Neuron (in vitro differentiated cells): ENCODE data around the gene KLHDC7B.

ENCODE experiments used
- H2AFZ ChIP-seq: one replicate; pipeline ENCODE4 v1.6.1; 2013; ENCODE audit warnings: low read depth, mild to moderate bottlenecking, inconsistent platforms, low read length, moderate library complexity
- H3K27me3 ChIP-seq: one replicate; pipeline ENCODE4 v1.6.1; 2013; ENCODE audit warnings: low read length; ENCODE audit not compliant: insufficient read depth
- H3K36me3 ChIP-seq: one replicate; pipeline ENCODE4 v1.6.1; 2013; ENCODE audit warnings: low read length; ENCODE audit not compliant: insufficient read depth
- H3K4me1 ChIP-seq: one replicate; pipeline ENCODE4 v1.6.1; 2013; ENCODE audit warnings: low read length; ENCODE audit not compliant: insufficient read depth
- H3K4me3 ChIP-seq: 2 replicates; pipeline ENCODE4 v1.5.1; 2013; ENCODE audit warnings: mild to moderate bottlenecking, low read length, moderate library complexity
- H3K9me3 ChIP-seq: one replicate; pipeline ENCODE4 v1.6.1; 2013; ENCODE audit warnings: low read length

Gene KLHDC7B

DNA sequence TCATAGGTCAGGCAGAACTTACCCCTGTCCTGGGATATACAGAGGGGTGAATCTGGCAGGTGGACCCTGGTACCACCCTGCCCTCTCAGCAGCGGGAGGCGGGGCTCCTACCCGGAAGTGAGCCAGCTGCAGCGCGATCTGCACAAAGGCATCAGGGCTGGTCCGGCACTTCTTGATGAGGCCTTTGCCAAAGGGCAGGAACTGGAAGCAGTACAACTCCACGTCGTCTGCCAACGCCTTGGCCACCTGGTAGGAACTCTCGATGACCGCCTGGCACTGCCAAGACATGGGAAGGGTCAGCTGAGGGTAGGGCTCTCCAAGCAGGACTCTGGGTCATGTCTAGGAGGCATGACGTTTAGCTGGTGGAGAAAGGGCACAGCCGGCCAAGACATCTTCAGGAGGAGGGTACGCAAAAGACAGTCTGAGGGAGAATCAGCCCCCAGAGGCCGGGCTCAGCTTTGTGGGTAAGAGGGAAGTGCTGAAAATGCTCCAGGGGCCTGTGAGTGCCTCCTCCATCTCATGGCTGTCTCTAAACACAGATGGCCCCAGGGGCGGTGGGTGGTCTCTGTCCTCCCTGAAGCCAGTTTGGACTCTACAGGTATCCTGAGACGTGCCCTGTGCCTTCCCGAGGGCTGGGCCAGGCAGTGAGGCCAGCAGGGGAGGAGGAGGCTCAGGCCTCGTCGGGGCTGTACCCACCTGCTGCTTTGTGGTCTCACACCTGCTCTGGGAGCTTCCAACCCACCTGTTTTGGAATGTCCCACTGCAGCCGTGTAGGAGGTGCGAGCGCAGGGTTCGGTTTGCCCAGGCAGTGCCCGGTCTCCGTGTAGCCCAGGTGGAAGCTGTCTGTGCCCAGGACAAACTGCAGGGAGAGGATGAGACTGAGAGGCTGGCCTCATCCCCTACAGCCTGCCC is 25.8 kb downstream of the KLHDC7B start:
- Histone ChIP-seq H3K4me3 (no peak overlapping the region), H3K9me3 (no peaks in the 10 kb centered on the region), H3K36me3 (peaks cover 61% of the 10 kb centered on the region), H3K27me3 (no peaks in the 10 kb centered on the region), H2AFZ (no peak overlapping the region), H3K4me1 (no peaks in the 10 kb centered on the region)

DNA sequence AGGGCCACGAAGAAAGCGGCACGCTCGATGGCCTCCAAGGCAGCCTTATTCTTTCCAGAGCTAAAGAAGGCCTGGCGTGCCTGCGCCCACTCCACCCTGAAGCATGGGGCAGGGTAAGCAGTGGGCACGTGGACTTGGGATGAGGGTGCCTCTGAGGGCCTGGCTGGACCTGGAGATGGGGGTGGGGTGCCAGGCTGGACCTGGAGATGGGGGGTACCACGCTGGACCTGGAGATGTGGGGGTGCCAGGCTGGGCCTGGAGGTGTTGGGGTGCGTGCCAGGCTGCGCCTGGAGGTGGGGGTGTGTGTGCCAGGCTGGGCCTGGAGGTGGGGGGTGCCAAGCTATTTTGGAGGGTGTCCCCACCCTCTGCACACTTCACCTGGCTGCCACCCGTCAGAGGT is 27.3 kb downstream of the KLHDC7B start:
- H3K4me3 ChIP-seq = no peak overlapping the region
- no peaks in the 10 kb centered on the region for H3K27me3 ChIP-seq
- no peaks in the 10 kb centered on the region for H3K4me1 ChIP-seq
- H3K9me3 ChIP-seq = no peaks in the 10 kb centered on the region
- no peak overlapping the region for H2AFZ ChIP-seq
- H3K36me3 ChIP-seq = peaks cover 55% of the 10 kb centered on the region

DNA sequence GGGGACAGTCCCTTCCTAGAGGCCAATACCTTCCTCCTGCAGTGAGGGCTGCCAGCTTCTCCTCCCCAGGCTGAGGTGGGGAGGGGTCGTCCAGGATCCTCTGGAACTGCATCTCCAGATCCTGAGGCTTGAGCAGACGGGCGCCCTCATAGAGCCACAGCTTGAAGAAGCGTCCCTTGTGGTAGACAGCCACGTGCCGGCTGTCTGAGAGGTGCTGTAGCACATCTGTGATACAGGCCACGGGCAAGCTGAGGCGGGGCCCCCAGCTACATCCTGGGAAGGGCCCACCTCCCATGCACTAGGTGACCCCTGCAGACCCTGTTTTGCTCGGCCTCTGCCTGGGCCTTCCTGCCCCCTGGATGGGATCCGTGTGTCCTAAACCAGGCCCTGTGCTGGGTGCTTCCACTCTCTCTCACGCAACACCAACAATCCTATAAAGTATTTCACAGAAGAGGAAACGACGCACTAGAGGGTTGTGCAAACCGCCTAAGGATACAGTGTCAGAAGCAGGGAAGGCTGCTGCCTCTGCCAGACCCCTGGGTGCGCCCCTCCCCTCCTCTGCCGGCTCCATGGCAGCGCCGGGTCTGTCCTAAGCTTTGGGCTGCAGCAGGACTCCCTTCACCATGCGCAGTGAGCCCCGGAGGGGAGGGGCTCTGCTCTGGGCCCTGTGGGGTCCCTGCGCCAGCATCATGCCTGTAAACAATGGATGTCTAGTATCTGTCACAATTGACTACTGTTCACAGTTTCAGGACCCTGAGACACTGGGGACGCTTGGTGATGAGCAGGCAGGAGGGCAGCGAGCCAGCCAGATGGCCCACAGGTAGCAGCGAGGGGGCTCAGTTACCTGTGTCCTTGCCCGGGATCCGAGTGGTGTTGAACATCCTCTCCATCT is 28.0 kb downstream of the KLHDC7B start:
- Histone ChIP-seq H3K4me3 (no peak overlapping the region), H3K9me3 (no peaks in the 10 kb centered on the region), H3K4me1 (no peaks in the 10 kb centered on the region), H2AFZ (no peak overlapping the region), H3K36me3 (peaks cover 55% of the 10 kb centered on the region), H3K27me3 (no peaks in the 10 kb centered on the region)

DNA sequence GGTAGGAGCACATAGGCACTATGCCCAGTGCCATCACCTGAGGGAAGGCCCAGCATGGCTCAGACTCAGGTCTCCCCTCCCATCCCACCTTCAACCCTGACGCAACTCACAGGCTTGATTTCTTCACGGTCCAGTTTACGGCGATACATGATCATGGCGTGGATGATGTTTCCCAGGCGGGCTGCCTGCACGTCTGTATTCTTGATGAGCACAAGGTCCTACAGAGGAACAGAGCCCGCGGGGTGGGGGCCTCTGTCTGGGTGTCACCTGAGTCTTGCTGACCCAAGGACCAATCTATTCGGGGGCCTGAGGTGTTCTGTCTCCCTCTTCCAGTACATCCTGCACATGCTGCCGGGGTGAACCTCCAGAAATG is 28.7 kb downstream of the KLHDC7B start:
- no peak overlapping the region for H2AFZ ChIP-seq
- H3K4me1 ChIP-seq = no peaks in the 10 kb centered on the region
- H3K9me3 ChIP-seq = no peaks in the 10 kb centered on the region
- no peak overlapping the region for H3K4me3 ChIP-seq
- no peaks in the 10 kb centered on the region for H3K27me3 ChIP-seq
- H3K36me3 ChIP-seq = peaks cover 55% of the 10 kb centered on the region

DNA sequence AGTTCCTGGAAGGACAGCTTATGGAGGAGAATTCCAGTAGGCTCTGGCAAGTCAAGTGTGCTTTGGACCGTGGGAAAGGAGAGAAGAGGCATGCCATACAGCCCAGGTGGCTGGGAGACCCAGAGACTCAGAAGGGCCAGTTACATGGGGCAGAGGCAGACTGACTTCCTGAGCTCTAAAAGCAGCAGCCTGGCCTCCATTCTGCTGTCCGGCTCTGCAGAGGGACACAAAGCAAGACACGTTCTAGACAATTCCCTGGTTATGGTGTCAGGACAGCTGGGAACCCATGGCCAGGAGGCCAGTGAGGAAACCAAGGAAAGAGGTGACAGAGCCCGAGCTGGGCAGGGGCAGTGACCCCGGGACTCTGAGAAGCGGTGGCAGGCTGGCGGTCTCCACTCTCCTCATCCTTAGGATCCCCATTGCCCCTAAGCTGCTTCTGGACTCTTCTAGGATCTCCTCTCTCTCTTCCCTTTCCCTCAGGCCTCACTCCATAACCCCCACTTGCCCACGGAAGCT is 29.8 kb downstream of the KLHDC7B start:
- Histone ChIP-seq H3K36me3 (peaks cover 55% of the 10 kb centered on the region), H2AFZ (no peak overlapping the region), H3K9me3 (no peaks in the 10 kb centered on the region), H3K27me3 (no peaks in the 10 kb centered on the region), H3K4me1 (no peaks in the 10 kb centered on the region), H3K4me3 (no peak overlapping the region)

DNA sequence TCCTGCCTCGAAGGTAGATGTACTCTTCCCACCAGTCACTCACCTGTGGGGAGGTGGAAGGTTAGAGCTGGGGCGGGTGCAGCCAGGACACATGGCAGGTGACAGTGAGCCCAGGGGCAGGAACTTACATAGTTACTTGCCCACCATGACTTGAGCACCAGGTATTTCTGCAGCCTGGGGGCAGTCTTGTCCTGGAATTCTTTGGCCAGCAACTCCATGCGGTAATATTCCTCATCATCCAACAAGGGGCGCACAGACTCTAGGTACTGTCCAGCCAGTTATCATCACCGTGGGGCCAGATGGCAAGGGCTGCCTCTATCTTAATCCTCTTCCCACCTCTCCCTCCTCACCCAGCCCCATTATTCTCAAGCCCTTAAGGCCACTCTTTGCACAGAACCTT is 30.4 kb downstream of the KLHDC7B start:
- H2AFZ ChIP-seq = no peak overlapping the region
- H3K9me3 ChIP-seq = no peaks in the 10 kb centered on the region
- H3K27me3 ChIP-seq = no peaks in the 10 kb centered on the region
- H3K4me3 ChIP-seq = no peak overlapping the region
- H3K4me1 ChIP-seq = no peaks in the 10 kb centered on the region
- peaks cover 53% of the 10 kb centered on the region for H3K36me3 ChIP-seq

DNA sequence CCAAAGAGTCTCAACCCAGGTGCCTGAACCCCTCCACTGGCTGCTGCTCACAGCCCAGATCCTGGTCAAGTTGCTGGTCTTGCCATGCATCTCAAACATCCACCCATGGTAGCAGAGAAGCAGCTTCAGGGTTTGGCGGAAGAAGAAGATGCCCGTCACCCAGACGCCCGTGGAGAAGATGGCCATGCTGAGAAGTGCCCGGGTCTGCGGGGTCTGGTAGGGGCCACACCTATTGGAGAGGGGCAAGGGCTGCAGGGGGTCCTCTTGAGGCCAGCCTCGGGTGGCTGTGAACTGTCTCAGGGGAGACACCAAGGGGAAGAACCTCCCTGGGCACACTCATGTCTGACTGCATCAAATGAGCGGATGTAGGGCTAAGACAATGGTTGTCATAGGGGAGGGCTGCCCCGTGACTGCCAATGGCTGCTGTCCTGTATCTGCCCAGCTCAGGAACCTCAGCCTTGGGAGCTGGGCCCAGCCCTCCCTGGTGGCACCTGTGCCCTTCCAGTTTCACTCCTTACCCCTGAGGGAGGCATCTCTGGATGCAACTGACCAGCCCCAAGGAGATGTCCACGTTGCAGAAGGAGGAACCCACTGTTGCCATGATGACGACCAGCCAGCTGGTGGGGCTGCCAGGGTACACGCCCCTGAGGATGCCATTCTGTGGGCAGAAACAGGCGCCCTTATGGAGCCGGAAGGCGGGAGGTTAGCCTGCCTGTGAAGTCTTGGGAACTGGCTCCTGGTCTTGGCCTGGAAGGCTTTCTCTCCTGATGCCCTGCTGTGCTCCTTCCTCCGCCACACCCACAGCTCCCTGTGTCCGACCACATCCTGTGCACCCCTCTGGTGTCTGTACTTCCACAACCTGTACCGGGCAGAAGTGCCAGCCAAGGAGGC is 31.4 kb downstream of the KLHDC7B start:
- Histone ChIP-seq H3K4me3 (no peak overlapping the region), H3K36me3 (peaks cover 47% of the 10 kb centered on the region)

DNA sequence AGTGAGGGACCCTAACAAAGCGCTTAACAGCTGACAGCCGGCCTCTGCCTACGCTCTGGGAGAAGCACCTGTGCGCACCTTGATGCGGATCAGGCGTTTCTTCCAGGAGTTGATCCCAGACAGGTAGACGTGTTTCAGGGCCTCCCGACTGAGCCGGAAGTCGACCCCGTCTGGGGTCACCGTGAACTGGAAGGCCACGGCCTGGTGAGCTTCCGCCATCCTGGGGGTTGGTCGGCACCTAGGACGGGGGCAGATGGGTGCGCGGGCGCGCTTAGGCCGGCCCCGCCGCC is 31.9 kb downstream of the KLHDC7B start:
- no peak overlapping the region for H3K4me3 ChIP-seq
- H3K4me1 ChIP-seq = peaks cover 8% of the 10 kb centered on the region
- H3K36me3 ChIP-seq = peaks cover 41% of the 10 kb centered on the region
- no peak overlapping the region for H2AFZ ChIP-seq
- H3K9me3 ChIP-seq = no peaks in the 10 kb centered on the region
- no peaks in the 10 kb centered on the region for H3K27me3 ChIP-seq

More for the DNA sequence above, 31.4 kb downstream of the KLHDC7B start:
- H3K27me3 ChIP-seq = no peaks in the 10 kb centered on the region
- no peak overlapping the region for H2AFZ ChIP-seq
- H3K9me3 ChIP-seq = no peaks in the 10 kb centered on the region
- H3K4me1 ChIP-seq = peaks cover 8% of the 10 kb centered on the region

DNA sequence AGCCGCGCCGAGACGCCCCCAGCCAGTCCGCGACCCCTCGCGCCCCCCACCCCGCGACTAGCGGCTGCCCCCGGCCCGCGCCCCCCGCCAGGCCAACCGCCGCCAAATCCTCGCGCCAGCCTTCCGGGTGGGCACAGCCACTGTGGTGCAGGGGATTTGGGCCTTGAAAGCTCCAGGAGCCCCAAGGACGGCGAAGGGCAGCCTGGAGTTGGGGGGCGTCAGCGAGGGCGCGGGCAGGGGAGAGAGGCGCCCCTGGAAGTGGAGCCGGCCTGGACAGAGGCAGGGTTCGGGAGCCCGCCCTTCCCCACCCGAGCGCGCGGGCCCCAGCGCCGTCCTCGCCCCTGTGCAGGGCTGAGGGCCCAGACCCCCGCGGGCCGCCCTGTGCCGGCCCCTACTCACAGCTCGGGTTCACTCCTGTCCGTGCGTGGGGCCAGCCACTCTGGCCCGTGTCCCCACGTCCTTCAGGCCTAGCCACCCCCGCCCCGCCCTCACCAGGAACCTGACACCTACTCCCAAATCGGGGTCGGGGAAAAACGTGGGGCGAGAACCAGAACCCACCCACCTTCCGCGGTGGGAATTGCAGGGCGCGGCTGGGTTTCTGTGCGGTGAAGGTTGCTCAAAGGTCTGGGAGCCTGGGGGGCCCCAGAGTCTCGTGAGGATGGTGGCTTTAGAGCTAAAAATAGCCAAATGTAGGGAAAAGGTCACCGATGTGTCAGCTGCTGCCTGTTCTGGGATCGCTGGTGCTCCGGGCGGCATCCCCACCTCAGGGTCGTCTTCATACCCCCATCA is 32.5 kb downstream of the KLHDC7B start, which contains the start of gene CPT1B:
CPT1B (minus strand) TSS at position 441 of the 789 bp plus-strand sequence. CDS start 512 bp downstream, outside the sequence.
- Histone ChIP-seq H3K27me3 (no peaks in the 10 kb centered on the region), H2AFZ (no peak within 1 kb of the TSS), H3K4me3 (no peak within 1 kb of the TSS), H3K9me3 (no peaks in the 10 kb centered on the region), H3K4me1 (peaks cover 8% of the 10 kb centered on the region), H3K36me3 (peaks cover 36% of the 10 kb centered on the region)

DNA sequence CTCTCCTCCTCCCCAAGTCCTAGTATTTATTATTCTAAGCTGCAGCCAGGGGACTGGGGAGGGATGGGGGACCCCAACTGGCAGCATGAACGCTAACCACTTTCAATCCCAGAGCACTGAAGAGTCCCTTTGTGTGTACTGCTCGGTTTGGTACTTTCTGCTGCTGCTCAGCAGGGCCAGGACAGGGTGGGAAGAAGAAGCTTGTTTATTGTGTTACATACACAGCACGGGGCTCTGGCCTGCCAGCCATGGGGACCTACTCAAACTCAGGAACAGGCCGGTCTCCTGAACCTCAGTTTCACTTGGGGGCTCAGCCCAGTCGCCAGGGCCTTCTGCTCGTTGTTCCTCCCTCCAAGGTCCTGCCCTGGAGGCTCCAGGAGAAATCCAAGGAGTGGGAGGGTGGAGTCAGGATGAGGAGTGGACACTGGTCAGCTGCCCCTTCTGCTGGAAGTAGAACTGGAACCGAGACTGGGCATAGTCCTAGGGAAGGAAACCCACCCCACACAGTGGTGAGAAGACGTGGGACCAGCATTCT is 33.1 kb downstream of the KLHDC7B start:
- peaks cover 13% of the 10 kb centered on the region for H3K4me1 ChIP-seq
- no peak overlapping the region for H3K4me3 ChIP-seq
- H3K27me3 ChIP-seq = no peaks in the 10 kb centered on the region
- H2AFZ ChIP-seq = no peak overlapping the region
- H3K36me3 ChIP-seq = peaks cover 34% of the 10 kb centered on the region
- no peaks in the 10 kb centered on the region for H3K9me3 ChIP-seq

DNA sequence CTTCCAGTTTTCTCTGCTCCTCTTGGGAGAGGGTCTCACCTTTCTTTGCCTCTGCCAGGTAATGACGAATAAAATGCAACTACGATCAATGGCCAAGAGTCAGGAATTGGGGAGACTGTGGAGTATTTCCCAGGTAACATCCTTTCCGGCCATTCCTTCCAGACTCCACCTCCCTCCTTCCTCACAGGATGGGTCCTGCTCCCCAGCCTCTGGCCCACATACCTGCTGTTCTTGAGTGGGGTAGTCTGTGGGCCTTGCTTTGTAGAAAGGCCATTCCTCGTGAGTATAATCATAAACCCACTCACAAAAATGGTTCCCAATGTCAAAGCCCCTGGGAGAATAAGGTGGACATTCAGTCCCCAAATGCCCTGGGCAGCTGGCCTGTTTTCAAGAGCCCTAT is 34.1 kb downstream of the KLHDC7B start:
- peaks cover 13% of the 10 kb centered on the region for H3K4me1 ChIP-seq
- H2AFZ ChIP-seq = no peak overlapping the region
- no peaks in the 10 kb centered on the region for H3K9me3 ChIP-seq
- no peaks in the 10 kb centered on the region for H3K27me3 ChIP-seq
- peaks cover 34% of the 10 kb centered on the region for H3K36me3 ChIP-seq
- H3K4me3 ChIP-seq = no peak overlapping the region
